GM18526 (cell line): ENCODE results near the gene NFASC.

Source experiments
- POLR2A ChIP-seq: IDR thresholded peaks from 3 replicates; pipeline ENCODE4 v1.6.1; 2011; ENCODE audit not compliant: insufficient read length; ENCODE audit errors: extremely low read depth

The NFASC gene

GRCh38 chr1:205064741-205065316 is 194.2 kb downstream of the NFASC start:
- no peak for TF ChIP-seq POLR2A

GRCh38 chr1:205065666-205066065 is 195.0 kb downstream of the NFASC start:
- no peak for TF ChIP-seq POLR2A

- TF ChIP-seq POLR2A, result no peak
Measured at GRCh38 chr1:205066141-205066818, 195.6 kb downstream of the NFASC start.

GRCh38 chr1:205067031-205067430 is 196.4 kb downstream of the NFASC start:
- no peak for TF ChIP-seq POLR2A

- TF ChIP-seq POLR2A, result no peak
Measured at GRCh38 chr1:205068001-205068400, 197.3 kb downstream of the NFASC start.

GRCh38 chr1:205068457-205069040 is 197.9 kb downstream of the NFASC start:
- TF ChIP-seq POLR2A, result no peak

GRCh38 chr1:205069371-205070125 is 198.9 kb downstream of the NFASC start:
- TF ChIP-seq POLR2A, result no peak

- TF ChIP-seq POLR2A, result no peak
Measured at GRCh38 chr1:205071028-205071409, 200.4 kb downstream of the NFASC start.

GRCh38 chr1:205071801-205072200 is 201.1 kb downstream of the NFASC start:
- no peak for TF ChIP-seq POLR2A

- TF ChIP-seq POLR2A, result no peak
Measured at GRCh38 chr1:205072286-205072685, 201.6 kb downstream of the NFASC start.
